SU-DHL-6 (cell line): ENCODE data around the gene HMCN2.

Experiments used
- CTCF ChIP-seq: fragments of 200-600 bp; sonication (generic); IDR thresholded peaks from one replicate; pipeline ENCODE4 v1.5.1; 2017; ENCODE audit warnings: antibody characterized with exemption, mild to moderate bottlenecking, low read length, moderate library complexity; ENCODE audit not compliant: insufficient read depth, poor library complexity, severe bottlenecking
- EZH2phosphoT487 ChIP-seq: fragments of 200-600 bp; sonication (generic), shearing (Covaris generic); conservative IDR thresholded peaks from 2 replicates; pipeline ENCODE4 v1.6.1; 2018; ENCODE audit warnings: mild to moderate bottlenecking, antibody characterized with exemption, low read length, moderate library complexity, mixed read lengths

DNA sequence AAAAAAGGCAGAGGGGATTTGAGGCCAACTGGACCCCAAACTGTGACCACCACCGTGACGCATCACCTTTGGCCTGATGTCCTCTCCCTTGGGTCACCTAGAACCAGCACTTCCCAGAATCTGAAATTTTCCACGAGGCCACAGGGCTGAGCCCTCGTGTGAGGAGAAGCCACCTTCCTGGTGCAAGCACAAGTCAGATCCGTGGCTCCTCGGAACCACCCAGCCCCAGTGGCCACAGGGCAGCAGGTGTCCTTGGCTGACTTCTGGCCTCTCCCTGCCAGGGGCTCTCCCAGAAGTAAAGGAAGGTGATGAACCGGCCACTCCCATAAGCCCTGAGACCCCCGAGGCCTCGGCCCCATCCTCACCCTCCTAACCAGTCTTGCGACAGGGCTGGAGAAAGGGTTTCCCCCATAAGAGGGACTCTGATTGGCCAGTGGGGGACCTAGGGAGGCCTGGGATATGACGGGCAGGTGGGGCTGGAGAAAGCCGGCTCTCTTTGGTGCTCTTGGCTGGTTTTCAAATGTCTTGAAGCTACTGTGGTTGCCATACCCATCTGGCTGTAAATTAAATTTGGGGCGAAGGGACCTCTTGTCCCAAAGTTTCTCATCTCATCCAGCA, 20.9 kb upstream of the HMCN2 start:
- no peak for TF ChIP-seq CTCF
- TF ChIP-seq EZH2phosphoT487 = no peak
